Left ventricle myocardium inferior (tissue), 1 donor: ENCODE data around the gene ALOXE3. TPM values are rescaled to one million over a fixed set of nuclear protein-coding genes. Genes with fewer than 3 reads are reported as not detected.
A peak's percentile ranks its signal among the peaks of the same experiment; 100 is the strongest.

Source experiments
- DNase-seq: peaks from one replicate; pipeline ENCODE4 v3.0.0-alpha.2; 2020
- H3K27ac ChIP-seq: fragments of 200-600 bp; replicated peaks from 2 replicates; pipeline ENCODE4 v1.8.0; 2021
- H3K27me3 ChIP-seq: fragments of 200-600 bp; 2 replicates; pipeline ENCODE4 v1.8.0; 2021; ENCODE audit warnings: low read depth
- H3K36me3 ChIP-seq: fragments of 200-600 bp; 2 replicates; pipeline ENCODE4 v1.8.0; 2021
- H3K4me1 ChIP-seq: fragments of 200-600 bp; 2 replicates; pipeline ENCODE4 v1.8.0; 2021
- H3K4me3 ChIP-seq: fragments of 200-600 bp; 2 replicates; pipeline ENCODE4 v1.8.0; 2021; ENCODE audit warnings: mild to moderate bottlenecking, moderate library complexity
- H3K9me3 ChIP-seq: fragments of 200-600 bp; replicated peaks from 2 replicates; pipeline ENCODE4 v1.8.0; 2021
- intact Hi-C: fragments of 100-400 bp; cut with micrococcal nuclease; formaldehyde crosslinking; loops from one replicate; pipeline ENCODE4 v1.11.0; 2022
- total RNA-seq: library from RNA; stranded (reverse); fragmentation: NEBNext Ultra II Directional; extraction: Animal tissue kit (Norgen Biotek cat#: 25700); gene quantifications from one replicate; pipeline ENCODE4 v1.2.1, GENCODE V29; 2021
- TF ChIP-seq, protein P1 (sequence below): fragments of 200-600 bp; IDR thresholded peaks from 2 replicates; pipeline ENCODE4 v1.8.0; 2021; ENCODE audit warnings: antibody characterized with exemption, mild to moderate bottlenecking, borderline replicate concordance
- donor health status: DM: no; HTN: yes; CAD: no; lungs with severe emphysema.

ALOXE3 gene
- total RNA-seq, 1 donor from 2014 or later: not detected

GRCh38 chr17:8155996-8156245 is 37.6 kb upstream of the ALOXE3 start:
- H3K4me3 ChIP-seq: peak overlapping the region; percentile 75
- intact Hi-C loops: no loop called here
- H3K4me1 ChIP-seq: peaks cover 69% of the 10 kb centered on the region
- H3K27me3 ChIP-seq: no peaks in the 10 kb centered on the region
- H3K36me3 ChIP-seq: peaks cover 19% of the 10 kb centered on the region
- peak overlapping the region; percentile 99 for H3K27ac ChIP-seq
- no peak for DNase-seq
- no peaks in the 10 kb centered on the region for H3K9me3 ChIP-seq
- TF ChIP-seq, protein P1, sequence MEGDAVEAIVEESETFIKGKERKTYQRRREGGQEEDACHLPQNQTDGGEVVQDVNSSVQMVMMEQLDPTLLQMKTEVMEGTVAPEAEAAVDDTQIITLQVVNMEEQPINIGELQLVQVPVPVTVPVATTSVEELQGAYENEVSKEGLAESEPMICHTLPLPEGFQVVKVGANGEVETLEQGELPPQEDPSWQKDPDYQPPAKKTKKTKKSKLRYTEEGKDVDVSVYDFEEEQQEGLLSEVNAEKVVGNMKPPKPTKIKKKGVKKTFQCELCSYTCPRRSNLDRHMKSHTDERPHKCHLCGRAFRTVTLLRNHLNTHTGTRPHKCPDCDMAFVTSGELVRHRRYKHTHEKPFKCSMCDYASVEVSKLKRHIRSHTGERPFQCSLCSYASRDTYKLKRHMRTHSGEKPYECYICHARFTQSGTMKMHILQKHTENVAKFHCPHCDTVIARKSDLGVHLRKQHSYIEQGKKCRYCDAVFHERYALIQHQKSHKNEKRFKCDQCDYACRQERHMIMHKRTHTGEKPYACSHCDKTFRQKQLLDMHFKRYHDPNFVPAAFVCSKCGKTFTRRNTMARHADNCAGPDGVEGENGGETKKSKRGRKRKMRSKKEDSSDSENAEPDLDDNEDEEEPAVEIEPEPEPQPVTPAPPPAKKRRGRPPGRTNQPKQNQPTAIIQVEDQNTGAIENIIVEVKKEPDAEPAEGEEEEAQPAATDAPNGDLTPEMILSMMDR: no peak

DNA sequence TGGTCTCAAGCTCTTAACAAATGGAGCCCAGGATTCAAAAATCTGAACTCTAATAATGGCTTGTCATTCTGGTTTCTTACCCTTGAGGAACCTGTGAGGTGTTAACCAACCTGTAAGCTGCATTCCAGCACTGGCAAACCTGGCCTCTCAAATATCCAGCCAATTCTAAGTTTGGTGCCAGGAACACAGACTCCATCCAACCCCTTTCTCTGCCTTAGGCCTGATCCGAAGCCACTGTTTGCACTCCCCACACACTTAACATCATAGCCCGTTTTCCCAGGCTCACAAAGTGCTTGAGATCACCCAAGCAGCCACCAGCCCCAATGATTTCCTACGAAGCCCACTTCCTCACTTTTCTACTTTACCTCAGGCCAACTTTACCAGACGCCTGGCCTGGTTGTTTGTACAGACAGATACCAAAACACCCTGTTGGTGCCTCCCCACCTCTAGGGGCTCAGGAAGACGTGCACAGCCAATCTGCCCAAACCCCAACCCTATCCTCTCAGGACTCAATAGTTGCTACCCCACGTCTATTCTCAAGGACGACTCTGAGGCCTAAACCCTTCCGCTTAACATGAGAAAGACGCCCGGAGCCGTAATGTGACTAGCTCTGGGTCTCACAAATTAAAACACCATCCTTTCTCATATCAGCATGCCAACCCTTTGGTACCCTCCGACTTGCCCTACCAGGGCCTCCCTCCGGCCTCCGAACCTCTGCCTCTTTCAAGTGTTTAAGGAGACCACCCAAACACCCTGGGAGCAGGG is 37.1 kb upstream of the ALOXE3 start:
- DNase-seq: no peak
- intact Hi-C loops: no loop called here
- TF ChIP-seq, protein P1: no peak

DNA sequence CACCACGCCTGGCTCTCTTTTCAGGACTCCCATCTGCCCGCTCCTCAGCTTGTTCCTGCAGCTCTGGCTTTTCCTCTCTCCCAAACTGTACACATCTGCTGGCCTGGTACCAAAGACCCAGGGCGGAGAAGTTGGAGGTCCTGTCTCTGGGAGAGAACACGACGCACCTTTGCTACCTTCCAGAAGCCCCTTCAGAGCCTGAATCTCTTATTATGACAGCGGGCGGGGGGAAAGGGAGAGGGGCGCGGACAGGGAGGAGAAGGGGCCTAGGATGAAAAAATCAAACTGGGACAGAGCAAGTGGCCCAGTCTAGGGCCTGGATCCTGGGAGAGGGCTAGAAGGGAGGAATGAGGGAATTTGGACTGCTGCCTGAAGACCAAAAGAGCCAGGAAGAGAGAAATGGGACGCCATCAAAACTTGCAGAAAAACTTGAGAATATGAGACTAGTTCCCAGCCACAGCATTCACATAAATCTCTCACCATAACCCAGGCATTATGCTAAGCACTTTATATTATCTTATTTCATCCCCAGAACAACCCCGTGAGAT is 36.4 kb upstream of the ALOXE3 start:
- Histone ChIP-seq H3K9me3 (no peaks in the 10 kb centered on the region), H3K27me3 (no peaks in the 10 kb centered on the region), H3K36me3 (peaks cover 22% of the 10 kb centered on the region), H3K27ac (peak overlapping the region; percentile 99), H3K4me3 (peak overlapping the region; percentile 75), H3K4me1 (peaks cover 69% of the 10 kb centered on the region)
- intact Hi-C loops: no loop called here
- TF ChIP-seq, protein P1: no peak
- no peak for DNase-seq

More for the DNA sequence above, 37.1 kb upstream of the ALOXE3 start:
- H3K27ac ChIP-seq: peak overlapping the region; percentile 99
- peak overlapping the region; percentile 75 for H3K4me3 ChIP-seq
- peaks cover 19% of the 10 kb centered on the region for H3K36me3 ChIP-seq
- peaks cover 69% of the 10 kb centered on the region for H3K4me1 ChIP-seq
- no peaks in the 10 kb centered on the region for H3K27me3 ChIP-seq
- H3K9me3 ChIP-seq: no peaks in the 10 kb centered on the region

GRCh38 chr17:8153957-8154607 is 35.8 kb upstream of the ALOXE3 start:
- peak overlapping the region; percentile 75 for H3K4me3 ChIP-seq
- peaks cover 23% of the 10 kb centered on the region for H3K36me3 ChIP-seq
- H3K27ac ChIP-seq: peak overlapping the region; percentile 99
- H3K27me3 ChIP-seq: no peaks in the 10 kb centered on the region
- intact Hi-C loops: no loop called here
- peak; percentile 100 for DNase-seq
- TF ChIP-seq, protein P1: no peak
- no peaks in the 10 kb centered on the region for H3K9me3 ChIP-seq
- peaks cover 69% of the 10 kb centered on the region for H3K4me1 ChIP-seq

- peak; percentile 73 for DNase-seq
- Histone ChIP-seq H3K27ac (peak overlapping the region; percentile 99), H3K9me3 (no peaks in the 10 kb centered on the region), H3K27me3 (no peaks in the 10 kb centered on the region), H3K4me3 (peak overlapping the region; percentile 75), H3K36me3 (peaks cover 28% of the 10 kb centered on the region), H3K4me1 (peaks cover 69% of the 10 kb centered on the region)
- intact Hi-C loops: no loop called here
- TF ChIP-seq, protein P1: no peak
Measured at GRCh38 chr17:8153525-8153956, 35.2 kb upstream of the ALOXE3 start.
